K562 (cell line): ENCODE results near the gene KLKB1. TPM values are rescaled to one million over a fixed set of nuclear protein-coding genes. Genes with fewer than 3 reads are reported as not detected.

Experiments
- BRD9 ChIP-seq: fragments of 450-650 bp; IDR thresholded peaks from 2 replicates; pipeline ENCODE4 v1.6.1; 2018; ENCODE audit warnings: low read depth; ENCODE audit not compliant: partially characterized antibody
- CHCHD3 ChIP-seq: fragments of 250-450 bp; sonication (Bioruptor Pico); IDR thresholded peaks from 2 replicates; pipeline ENCODE4 v2.1.2; 2022; ENCODE audit warnings: mild to moderate bottlenecking
- E2F3 ChIP-seq: fragments of 250-450 bp; sonication (Bioruptor Pico); IDR thresholded peaks from 2 replicates; pipeline ENCODE4 v1.4.0; 2020; ENCODE audit warnings: mild to moderate bottlenecking
- E2F6 ChIP-seq, 2 experiments: IDR thresholded peaks; 2 replicates each; pipeline ENCODE4 v1.6.1; 2011; ENCODE audit warnings: borderline replicate concordance in 1 of 2, control low read depth in 1 of 2, low read depth in 1 of 2, low read length in 1 of 2, mild to moderate bottlenecking in 1 of 2, mixed read lengths in 1 of 2, moderate library complexity in 1 of 2; ENCODE audit not compliant: insufficient read depth in 1 of 2, insufficient read length in 1 of 2, poor library complexity in 1 of 2, severe bottlenecking in 1 of 2; ENCODE audit errors: extremely low read depth in 1 of 2
- E2F8 ChIP-seq: fragments of 450-650 bp; IDR thresholded peaks from 2 replicates; pipeline ENCODE4 v1.7.1; 2018; ENCODE audit warnings: mild to moderate bottlenecking, low read depth; ENCODE audit not compliant: partially characterized antibody
- FOXA1 ChIP-seq: fragments of 450-650 bp; IDR thresholded peaks from 2 replicates; pipeline ENCODE4 v1.6.1; 2016; ENCODE audit warnings: mild to moderate bottlenecking, borderline replicate concordance
- HDGF ChIP-seq: fragments of 450-650 bp; IDR thresholded peaks from 2 replicates; pipeline ENCODE4 v1.6.1; 2016
- HIVEP1 ChIP-seq: fragments of 250-450 bp; sonication (Bioruptor Pico); IDR thresholded peaks from 2 replicates; pipeline ENCODE4 v1.4.0; 2020; ENCODE audit warnings: mild to moderate bottlenecking
- HOXB6 ChIP-seq: fragments of 250-450 bp; sonication (Bioruptor Pico); IDR thresholded peaks from 2 replicates; pipeline ENCODE4 v1.5.1; 2022; ENCODE audit warnings: mild to moderate bottlenecking, borderline replicate concordance
- KDM1A ChIP-seq, 2 experiments: fragments of 450-650 bp; IDR thresholded peaks; 2 replicates each; pipeline ENCODE4 v1.6.1; 2016; ENCODE audit warnings: mild to moderate bottlenecking in 2 of 2
- KLF10 ChIP-seq: fragments of 250-450 bp; sonication (Bioruptor Pico); IDR thresholded peaks from 2 replicates; pipeline ENCODE4 v1.6.1; 2021; ENCODE audit warnings: matching md5 sums
- KLF13 ChIP-seq: fragments of 450-650 bp; IDR thresholded peaks from 2 replicates; pipeline ENCODE4 v1.6.1; 2016; ENCODE audit warnings: missing genetic modification characterization, low read depth, mild to moderate bottlenecking, missing compliant biosample characterization, moderate library complexity, borderline replicate concordance
- PBX2 ChIP-seq, 2 experiments: IDR thresholded peaks in 1 of 2; conservative IDR thresholded peaks in 1 of 2; 2 replicates each; pipeline ENCODE4 v1.6.1; 2016; ENCODE audit warnings: low read depth in 2 of 2, mild to moderate bottlenecking in 1 of 2, missing compliant biosample characterization in 1 of 2, missing genetic modification characterization in 1 of 2, moderate library complexity in 1 of 2
- PHF8 ChIP-seq: fragments of 200-600 bp; sonication (generic); IDR thresholded peaks from 2 replicates; pipeline ENCODE4 v1.6.1; 2012; ENCODE audit warnings: mixed run types, mild to moderate bottlenecking, inconsistent platforms, low read length, moderate library complexity, borderline replicate concordance
- POLR2G ChIP-seq: fragments of 200-400 bp; formaldehyde crosslinking; IDR thresholded peaks from 2 replicates; pipeline ENCODE4 v1.6.1; 2017; ENCODE audit warnings: low read depth, mild to moderate bottlenecking, antibody characterized with exemption, low read length, moderate library complexity
- RAD21 ChIP-seq, 2 experiments: fragments of 250-450 bp in 1 of 2; fragments of 450-650 bp in 1 of 2; sonication (Bioruptor Pico) in 1 of 2; formaldehyde crosslinking in 1 of 2; IDR thresholded peaks in 1 of 2; conservative IDR thresholded peaks in 1 of 2; 2 replicates each; pipeline versions ENCODE4 v1.4.0 to v1.8.0; 2020 to 2022; ENCODE audit warnings: mild to moderate bottlenecking in 2 of 2, moderate library complexity in 1 of 2
- RBFOX2 ChIP-seq: fragments of 200-400 bp; formaldehyde crosslinking; IDR thresholded peaks from 2 replicates; pipeline ENCODE4 v1.6.1; 2017; ENCODE audit warnings: low read depth, mild to moderate bottlenecking, low read length, moderate library complexity
- SMAD3 ChIP-seq: fragments of 450-650 bp; formaldehyde crosslinking; conservative IDR thresholded peaks from 2 replicates; pipeline ENCODE4 v1.4.0; 2020; ENCODE audit warnings: mild to moderate bottlenecking
- SRSF3 ChIP-seq: fragments of 200-400 bp; formaldehyde crosslinking; IDR thresholded peaks from 2 replicates; pipeline ENCODE4 v1.6.1; 2016; ENCODE audit warnings: mild to moderate bottlenecking, low read length, moderate library complexity; ENCODE audit not compliant: insufficient read depth
- TAF15 ChIP-seq: fragments of 200-400 bp; formaldehyde crosslinking; IDR thresholded peaks from 2 replicates; pipeline ENCODE4 v1.6.1; 2017; ENCODE audit warnings: mild to moderate bottlenecking, low read depth, low read length, moderate library complexity
- YY1 ChIP-seq, 3 experiments: IDR thresholded peaks; 2 replicates each; pipeline ENCODE4 v1.6.1; 2011; ENCODE audit warnings: low read length in 2 of 3, mild to moderate bottlenecking in 2 of 3, moderate library complexity in 2 of 3, borderline replicate concordance in 1 of 3, control low read depth in 1 of 3, low read depth in 1 of 3; ENCODE audit not compliant: insufficient read depth in 3 of 3, insufficient replicate concordance in 2 of 3, control insufficient read depth in 1 of 3, insufficient read length in 1 of 3; ENCODE audit errors: extremely low read depth in 1 of 3
- polyA plus RNA-seq, 8 experiments: library from polyadenylated mRNA; depleted of rRNA in 4 of 8; stranded (reverse) in 5 of 8; unstranded in 3 of 8; fragments of >200 nt; fragmentation: Nextera tagmentation in 2 of 8; fragmentation: Illumina TruSeq in 1 of 8; extraction: Ambion mirVana in 2 of 8; extraction: Trizol in 1 of 8; gene quantifications; 2 replicates each; pipeline versions ENCODE4 v1.2.1 to v1.2.3, GENCODE V29; 2011 to 2014; ENCODE audit warnings: inconsistent platforms in 1 of 8, missing spikeins in 1 of 8
- total RNA-seq, 7 experiments: library from RNA; depleted of rRNA in 6 of 7; stranded (reverse); fragments of >200 nt in 6 of 7; fragmentation: Illumina TruSeq in 2 of 7; extraction: Trizol in 2 of 7; gene quantifications; 2 replicates each; pipeline versions ENCODE4 v1.2.1 to v1.2.3, GENCODE V29; 2011 to 2021; ENCODE audit warnings: low replicate concordance in 1 of 7

The KLKB1 gene
- total and polyA plus RNA-seq, 9 of the 15 experiments (the other 6 are each of a cell fraction or from before 2014, with no cell fraction given), result 0.27 TPM; not detected in 8

- no peak for TF ChIP-seq PBX2 (CRISPR knock-in tag; IDR thresholded peaks at IDR 0.05; ENCODE audit: low read depth)
- TF ChIP-seq PBX2 (tag; conservative IDR thresholded peaks at IDR 0.05; ENCODE audit: low read depth), result no peak
- TF ChIP-seq FOXA1, result no peak
- TF ChIP-seq SMAD3, result no peak
- TF ChIP-seq TAF15, result no peak
- no peak for TF ChIP-seq SRSF3
- TF ChIP-seq POLR2G, result peak; percentile 49; the same call in 1 of the 2 replicates
- no peak for TF ChIP-seq HDGF
- no peak for TF ChIP-seq BRD9
- no peak for TF ChIP-seq KLF13 (tag)
- peak; percentile 48; the same call in 1 of the 2 replicates for TF ChIP-seq RBFOX2
- TF ChIP-seq HOXB6 (CRISPR knock-in tag), result no peak
- TF ChIP-seq PHF8, result peak; percentile 26; the same call in 1 of the 2 replicates
- TF ChIP-seq CHCHD3 (CRISPR knock-in tag), result no peak
- TF ChIP-seq KDM1A (IDR thresholded peaks at IDR 0.05), result no peak
- TF ChIP-seq E2F8, result no peak
- TF ChIP-seq KLF10, result no peak
- TF ChIP-seq E2F6 (IDR thresholded peaks at IDR 0.05; ENCODE audit: borderline replicate concordance in 1 of 2, extremely low read depth in 1 of 2, insufficient read depth in 1 of 2, insufficient read length in 1 of 2, low read depth in 1 of 2, low read length in 1 of 2, poor library complexity in 1 of 2, severe bottlenecking in 1 of 2), result peak in 1 of 2 experiments; percentile 25
- no peak for TF ChIP-seq HIVEP1 (CRISPR knock-in tag)
- TF ChIP-seq E2F3 (CRISPR knock-in tag), result no peak
- TF ChIP-seq YY1 (IDR thresholded peaks at IDR 0.05; ENCODE audit: borderline replicate concordance in 1 of 3, control insufficient read depth in 1 of 3, extremely low read depth in 1 of 3, insufficient read depth in 3 of 3, insufficient read length in 1 of 3, insufficient replicate concordance in 2 of 3, low read depth in 1 of 3, low read length in 2 of 3), result peak in 1 of 3 experiments; percentile 38
- TF ChIP-seq RAD21 (CRISPR knock-in tag; conservative IDR thresholded peaks at IDR 0.05 in 1 of 2, IDR thresholded peaks at IDR 0.05 in 1 of 2), result no peak
These were observed 23.2 kb upstream of the KLKB1 start (continued) for GRCh38 chr4:186204103-186204559.
